Measurements from ENCODE around the gene SRXN1.
A peak's percentile ranks its signal among the peaks of the same experiment; 100 is the strongest.

Gene SRXN1

DNA sequence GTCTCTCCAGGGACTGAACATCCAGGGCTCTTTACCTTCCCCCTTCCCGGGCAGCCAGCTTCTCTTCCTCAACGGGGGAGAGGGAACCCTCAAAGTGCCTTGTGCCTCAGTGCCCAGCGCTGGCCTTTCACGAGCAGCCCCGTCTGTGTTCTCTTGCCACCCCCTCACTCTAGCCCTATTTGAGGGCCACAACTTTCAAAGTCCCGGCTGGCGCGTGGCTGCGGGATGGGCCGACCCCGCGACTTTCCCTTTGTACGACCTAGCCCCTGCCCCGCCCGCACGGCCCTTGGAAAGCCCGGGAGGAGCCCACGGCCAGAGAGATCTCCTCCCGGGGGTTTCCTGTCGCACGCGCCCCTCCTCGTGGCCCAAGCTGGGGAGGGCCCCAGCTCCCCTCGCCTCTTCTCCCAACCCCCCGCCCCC lies 22.0 kb upstream of the SRXN1 start:
- no peak for DNase-seq

DNA sequence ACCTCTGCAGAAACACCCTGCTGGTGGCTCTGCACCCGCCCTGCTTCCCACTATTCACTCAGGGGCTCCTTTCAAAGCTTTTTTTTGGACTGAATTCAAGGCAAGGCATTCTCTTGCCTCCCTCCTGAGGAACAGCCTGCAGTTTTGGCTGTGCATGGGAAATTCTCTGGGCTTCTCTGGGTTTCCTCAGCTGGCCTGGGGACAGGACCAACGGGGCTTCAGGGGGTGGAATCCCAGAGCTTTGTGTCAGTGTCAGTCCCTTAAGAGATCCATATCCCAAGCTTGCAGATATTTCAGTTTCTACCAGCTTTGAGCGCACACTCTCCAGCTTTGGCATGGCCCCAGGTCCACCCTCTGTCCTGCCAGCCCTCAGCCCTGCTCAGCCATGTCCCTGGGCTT lies 20.6 kb upstream of the SRXN1 start:
- no peak for DNase-seq

DNA sequence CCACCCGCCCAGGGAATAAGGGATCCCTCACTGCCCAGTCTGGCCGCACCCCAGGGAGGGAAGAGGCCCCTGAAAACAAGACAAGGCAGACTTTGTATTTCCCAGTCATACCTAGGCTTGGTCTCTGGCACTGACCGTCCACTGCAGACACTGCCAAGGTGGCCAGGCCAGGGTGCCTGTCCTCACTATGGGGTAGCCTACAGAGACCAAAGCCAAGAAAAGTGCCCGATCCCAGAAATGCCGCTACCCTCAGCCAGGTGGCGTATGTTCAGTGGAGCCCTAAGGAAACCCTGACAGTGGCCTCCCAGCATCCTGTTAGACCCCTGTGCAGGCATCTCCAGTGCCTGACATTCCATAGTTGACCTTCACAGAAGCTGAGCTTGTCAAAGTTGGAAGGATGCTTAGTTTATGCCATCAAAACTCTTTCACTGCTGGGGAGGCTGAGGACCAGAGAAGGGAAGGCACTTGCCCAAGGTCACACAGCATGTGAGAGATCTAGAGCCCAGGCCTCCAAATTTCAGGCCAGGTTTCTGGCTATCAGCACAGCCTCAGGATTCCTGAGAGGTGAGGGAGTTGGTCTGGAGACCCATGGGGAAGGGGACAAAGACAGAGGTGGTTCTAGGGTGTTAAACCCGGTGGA lies 20.1 kb upstream of the SRXN1 start:
- no peak for DNase-seq

DNA sequence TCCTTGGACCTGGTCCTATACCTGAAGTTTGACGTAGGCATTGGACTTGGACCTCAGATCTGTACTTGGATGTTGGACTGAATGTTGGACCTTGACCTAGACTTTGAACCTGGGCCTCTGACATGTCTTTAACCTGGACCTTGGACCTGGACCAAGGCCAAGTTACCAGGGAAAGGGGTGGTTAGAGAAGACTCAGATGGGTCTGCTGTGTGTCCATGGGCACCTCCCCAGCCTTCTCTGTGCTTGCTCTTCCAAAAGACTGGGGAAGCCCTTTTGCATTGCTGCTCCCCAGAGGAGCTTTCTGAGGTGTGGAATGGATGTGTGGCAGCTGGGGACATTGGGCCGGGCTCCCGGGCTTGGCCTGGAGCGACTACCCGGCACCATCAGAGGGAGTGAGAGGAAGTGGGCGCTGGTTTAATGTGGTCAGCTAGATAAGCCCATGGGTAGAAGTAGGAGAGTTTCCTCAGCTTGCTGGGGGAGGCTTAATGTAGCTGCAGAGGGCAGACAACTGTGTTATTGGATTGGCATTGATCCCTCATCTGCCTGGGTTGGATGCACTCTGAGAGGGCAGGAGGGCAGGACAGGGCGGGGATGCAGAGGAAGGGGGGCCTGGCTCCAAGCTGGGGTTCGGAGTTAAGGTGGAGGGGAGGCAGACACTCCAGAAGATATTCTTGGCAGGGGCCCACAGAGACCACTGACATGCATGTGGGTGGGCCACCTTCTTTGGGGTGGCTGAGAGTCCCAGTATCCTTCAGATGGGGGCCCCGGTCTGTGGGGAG lies 18.4 kb upstream of the SRXN1 start:
- no peak for DNase-seq

DNA sequence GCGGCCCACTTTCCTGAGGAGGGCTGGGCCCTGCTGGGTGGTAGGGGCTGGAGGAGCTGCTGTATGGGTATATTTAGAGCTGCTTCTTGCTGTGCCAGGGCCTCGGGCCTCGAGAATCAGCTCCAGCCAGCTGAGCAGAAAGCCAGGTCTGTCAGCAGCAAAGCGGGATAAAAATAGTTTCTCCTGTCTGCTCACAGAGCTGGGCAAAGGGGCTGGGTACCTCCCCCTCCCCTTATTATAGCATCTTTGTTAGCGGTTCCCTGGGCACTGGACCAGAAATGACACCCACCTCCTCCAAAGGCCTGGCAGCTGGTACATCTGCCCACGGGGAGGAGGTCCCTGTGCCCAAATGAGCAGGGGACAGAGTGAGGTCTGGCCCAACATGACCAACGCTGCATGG lies 16.6 kb upstream of the SRXN1 start:
- no peak for DNase-seq

GRCh38 chr20:668638-669037 lies 15.6 kb upstream of the SRXN1 start:
- DNase-seq: no peak

DNA sequence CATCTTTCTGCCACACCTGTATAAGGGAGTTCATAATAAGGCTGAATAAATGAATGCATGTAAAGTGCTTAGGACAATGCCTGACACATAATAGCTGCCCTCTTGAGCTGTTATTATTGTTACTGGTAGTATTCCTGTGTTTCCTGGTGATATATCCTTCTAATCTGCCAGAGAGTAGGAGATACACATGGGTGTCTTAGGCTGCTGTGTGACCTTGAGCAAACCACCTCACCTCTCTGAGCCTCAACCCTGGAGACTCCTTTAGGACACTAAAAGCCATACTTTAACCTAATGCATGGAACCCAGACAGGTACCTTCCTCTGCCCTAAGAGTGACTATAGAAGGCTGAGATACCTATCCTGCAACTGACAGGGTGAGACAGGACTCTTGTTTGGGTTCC lies 15.1 kb upstream of the SRXN1 start:
- DNase-seq: no peak

GRCh38 chr20:667351-668034 lies 14.5 kb upstream of the SRXN1 start:
- peak; percentile 37 for DNase-seq

DNA sequence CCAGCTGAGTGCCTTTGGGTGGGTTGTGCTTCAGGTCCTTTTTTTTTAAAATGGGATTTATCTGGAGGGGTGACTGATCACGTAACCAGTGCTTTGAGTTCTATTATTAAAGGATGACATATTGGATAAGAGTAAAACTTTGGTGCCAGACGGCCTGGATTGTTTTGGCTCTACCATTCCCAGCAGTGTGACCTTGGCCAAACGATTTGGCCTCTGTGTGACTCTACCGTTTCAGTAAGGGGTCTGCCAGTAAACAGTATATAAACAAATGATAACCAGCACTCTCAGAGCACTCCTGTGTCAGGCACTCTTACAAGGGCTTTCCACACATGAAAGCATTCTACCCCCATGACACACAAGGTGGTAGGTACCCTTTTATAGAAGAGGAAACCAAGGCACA lies 13.9 kb upstream of the SRXN1 start:
- no peak for DNase-seq

GRCh38 chr20:665276-665675 lies 12.3 kb upstream of the SRXN1 start:
- DNase-seq: no peak

- DNase-seq: no peak
These were observed 11.6 kb upstream of the SRXN1 start for GRCh38 chr20:664576-664975.

- DNase-seq: no peak
These were observed 11.2 kb upstream of the SRXN1 start for GRCh38 chr20:664151-664550.

DNA sequence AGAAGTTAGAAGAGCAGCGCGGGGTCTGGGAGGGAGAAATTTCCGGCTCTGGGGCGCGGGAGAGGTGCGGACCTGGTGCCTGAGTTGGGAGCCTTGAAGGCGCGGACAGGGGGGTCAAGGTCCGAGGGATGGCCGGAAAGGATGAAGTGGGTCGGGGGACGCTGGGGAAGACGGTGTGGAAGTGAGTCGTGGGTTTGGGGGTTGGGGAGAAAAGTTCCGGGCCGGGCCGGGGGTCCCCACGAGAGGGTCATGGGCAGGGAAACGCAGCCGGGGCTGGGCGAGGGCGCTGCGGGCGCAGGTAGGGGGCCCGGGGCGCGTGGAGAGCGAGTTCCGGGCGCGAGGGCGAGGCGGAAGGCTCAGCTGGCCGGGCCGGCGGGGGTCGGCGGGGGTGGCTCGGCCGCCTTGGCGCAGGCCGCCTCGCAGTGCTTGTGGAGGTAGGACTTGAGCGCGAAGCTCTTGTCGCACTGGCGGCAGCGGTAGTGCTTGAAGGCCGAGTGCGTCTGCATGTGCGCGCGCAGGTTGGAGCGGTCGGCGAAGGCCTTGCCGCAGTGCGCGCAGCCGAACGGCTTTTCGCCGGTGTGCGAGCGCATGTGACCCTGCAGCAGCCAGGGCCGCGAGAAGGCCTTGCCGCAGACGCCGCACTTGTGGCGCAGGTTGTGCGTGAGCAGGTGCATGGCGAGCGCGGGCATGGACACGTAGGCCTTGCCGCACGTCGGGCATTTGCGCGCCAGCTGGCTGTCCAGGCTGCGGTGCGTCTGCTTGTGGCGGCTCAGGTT lies 10.5 kb upstream of the SRXN1 start:
- DNase-seq: no peak

- no peak for DNase-seq
These were observed 9.5 kb upstream of the SRXN1 start for GRCh38 chr20:662277-663192.

- DNase-seq: no peak
These were observed 8.7 kb upstream of the SRXN1 start for GRCh38 chr20:661474-662270.

GRCh38 chr20:658731-659291 lies 5.8 kb upstream of the SRXN1 start:
- DNase-seq: no peak

DNA sequence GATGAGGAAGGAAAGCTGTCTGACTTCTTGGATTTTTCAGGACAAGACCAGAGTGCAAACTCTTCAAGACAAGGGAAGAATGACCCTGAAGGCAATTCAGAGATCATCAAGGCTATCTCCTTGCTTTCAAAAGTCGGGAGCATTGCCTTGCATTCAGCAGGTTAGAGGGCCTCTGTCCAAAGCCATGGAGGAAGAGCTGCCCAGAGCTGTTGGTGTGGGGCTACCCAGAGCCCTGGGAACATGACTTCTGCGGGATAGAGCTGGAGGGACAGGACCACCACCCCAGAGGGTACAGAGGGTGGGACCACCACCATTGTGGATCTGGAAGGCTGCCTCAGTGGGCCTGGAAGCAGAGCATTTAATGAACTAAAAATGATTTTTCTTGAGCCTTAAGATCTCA lies 5.2 kb upstream of the SRXN1 start:
- DNase-seq: no peak

GRCh38 chr20:655726-656624 lies 3.0 kb upstream of the SRXN1 start:
- DNase-seq: no peak

DNA sequence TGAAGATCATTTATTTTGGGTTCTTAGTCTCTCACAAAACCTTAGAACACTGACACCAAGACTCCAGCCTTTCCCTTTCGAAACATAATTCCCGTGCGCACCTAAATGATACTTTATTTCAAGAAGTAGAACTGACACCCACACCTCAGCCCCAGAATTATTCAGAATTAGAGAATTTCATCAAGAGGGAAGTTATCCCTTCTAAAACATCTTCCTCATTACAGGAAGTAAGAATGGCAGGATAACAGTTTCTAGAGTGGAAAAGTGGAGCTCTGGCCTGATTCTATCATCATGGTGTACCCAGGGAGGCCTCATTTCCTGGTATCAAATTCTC lies 1.4 kb upstream of the SRXN1 start:
- no peak for DNase-seq

Data from NK-92 treated with Interleukin-12 subunit alpha and Interleukin-12 subunit beta, amount 100 ng/mL, for 24 hours (cell line).